Measurements from ENCODE around the gene CNTN5.

The CNTN5 gene

DNA sequence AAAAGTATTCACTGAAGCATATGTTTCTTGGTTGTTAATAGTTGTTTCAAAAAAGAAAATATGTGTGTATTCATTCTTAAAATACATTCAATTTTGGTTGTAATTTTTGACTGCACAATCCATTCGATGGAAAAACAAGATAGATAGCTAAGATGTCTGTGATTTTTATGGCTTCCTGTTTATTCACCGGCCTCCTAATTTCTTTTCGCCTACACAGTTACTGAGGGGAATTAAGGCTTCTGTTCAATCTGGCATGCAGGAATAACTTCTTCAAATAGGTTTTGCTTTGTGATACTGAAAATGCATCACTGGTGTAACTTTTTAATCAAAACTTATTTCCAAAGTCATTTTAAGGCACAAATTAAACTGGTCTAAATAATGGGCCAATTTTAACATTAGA is 1375.5 kb downstream of the CNTN5 start:
- no peak for DNase-seq (ENCODE audit: extremely low read depth in 1 of 2, low read depth in 1 of 2)

DNA sequence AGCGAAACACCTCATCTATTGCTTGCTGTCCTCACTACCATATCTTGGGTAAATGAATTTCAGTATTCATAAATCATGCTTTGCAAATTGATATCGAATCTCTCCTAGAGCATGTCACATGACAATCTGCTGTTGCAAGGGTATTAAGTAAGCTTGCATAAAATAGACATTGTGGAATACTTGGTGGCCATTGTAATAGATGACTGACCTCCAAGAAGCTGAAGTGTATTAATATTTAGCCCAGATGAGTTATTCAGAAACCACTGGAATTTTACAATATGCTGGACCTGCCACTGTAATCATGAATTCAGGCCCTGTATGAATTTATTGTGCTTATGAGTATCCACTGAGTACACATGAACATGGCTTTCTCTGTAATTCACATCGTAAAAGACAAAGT is 1376.7 kb downstream of the CNTN5 start:
- DNase-seq (ENCODE audit: extremely low read depth in 1 of 2, low read depth in 1 of 2): no peak

- no peak for DNase-seq (ENCODE audit: extremely low read depth in 1 of 2, low read depth in 1 of 2)
These were observed 1383.1 kb downstream of the CNTN5 start for GRCh38 chr11:100403816-100404215.

- no peak for DNase-seq (ENCODE audit: extremely low read depth in 1 of 2, low read depth in 1 of 2)
These were observed 1384.2 kb downstream of the CNTN5 start for GRCh38 chr11:100404907-100405306.
